ENCODE data around the gene RASD1.

The RASD1 gene

GRCh38 chr17:17509601-17510425, 13.6 kb upstream of the RASD1 start:
- DNase-seq, result no peak

- DNase-seq, result no peak
Measured at GRCh38 chr17:17508646-17509591, 12.7 kb upstream of the RASD1 start.

GRCh38 chr17:17508019-17508535, 11.9 kb upstream of the RASD1 start:
- peak; percentile 50 for DNase-seq

DNA sequence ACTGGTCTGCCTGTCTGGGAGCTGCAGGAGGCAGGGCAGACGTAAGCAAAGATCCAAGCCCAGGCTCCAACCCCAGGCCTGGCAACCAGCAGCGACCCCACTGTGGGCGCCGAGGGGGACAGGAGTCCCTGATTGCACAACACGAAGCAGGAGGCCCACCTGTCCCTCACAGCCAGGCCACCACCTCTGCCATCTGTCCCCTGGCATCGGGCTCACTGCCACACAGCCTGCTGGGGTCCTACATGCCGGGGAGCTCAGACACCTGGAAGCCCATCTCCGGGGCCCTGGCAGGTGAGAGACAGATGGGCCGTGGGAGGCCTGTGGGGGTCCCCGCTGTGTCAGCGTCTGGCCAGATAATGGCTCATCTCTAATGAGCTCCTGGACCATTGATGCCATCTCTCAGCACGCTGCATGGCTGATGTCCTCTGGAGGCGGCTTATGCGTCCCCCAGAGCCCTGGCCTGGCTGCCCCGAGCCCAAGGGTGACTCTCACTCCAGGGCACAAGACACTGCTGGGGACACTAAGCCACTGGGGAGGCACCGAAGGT, 11.3 kb upstream of the RASD1 start:
- peak; percentile 84 for DNase-seq

GRCh38 chr17:17506893-17507464, 10.8 kb upstream of the RASD1 start:
- DNase-seq, result peak; percentile 80

DNA sequence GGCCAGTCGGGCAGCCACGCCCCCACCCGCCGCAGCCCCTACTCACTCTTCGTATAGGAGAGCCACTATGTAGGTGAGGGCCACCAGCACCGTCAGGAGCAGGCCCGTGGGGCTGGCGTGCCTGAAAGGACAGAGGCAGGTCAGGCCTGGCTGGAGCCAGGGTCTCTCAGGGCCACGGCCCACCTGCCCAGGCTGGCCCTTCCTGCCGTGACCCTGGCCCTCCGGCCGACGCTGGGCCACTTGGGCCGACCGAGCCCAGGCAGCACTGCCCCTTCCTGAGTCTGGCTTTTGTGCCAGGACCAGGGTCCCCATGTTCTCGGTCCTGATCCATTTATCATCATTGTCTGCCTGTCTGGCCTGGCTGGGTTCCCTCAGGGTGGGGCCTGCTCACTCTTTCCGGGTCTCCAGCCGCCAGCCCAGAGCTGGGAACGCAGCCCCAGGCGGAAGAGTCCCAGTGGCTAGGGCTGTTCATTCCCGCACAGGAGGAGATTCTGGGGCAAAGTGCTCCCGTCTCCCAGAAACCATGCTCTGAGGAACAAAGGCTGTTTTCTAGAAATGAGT, 10.1 kb upstream of the RASD1 start:
- DNase-seq, result no peak

- DNase-seq, result no peak
Measured at GRCh38 chr17:17505610-17506171, 9.5 kb upstream of the RASD1 start.

DNA sequence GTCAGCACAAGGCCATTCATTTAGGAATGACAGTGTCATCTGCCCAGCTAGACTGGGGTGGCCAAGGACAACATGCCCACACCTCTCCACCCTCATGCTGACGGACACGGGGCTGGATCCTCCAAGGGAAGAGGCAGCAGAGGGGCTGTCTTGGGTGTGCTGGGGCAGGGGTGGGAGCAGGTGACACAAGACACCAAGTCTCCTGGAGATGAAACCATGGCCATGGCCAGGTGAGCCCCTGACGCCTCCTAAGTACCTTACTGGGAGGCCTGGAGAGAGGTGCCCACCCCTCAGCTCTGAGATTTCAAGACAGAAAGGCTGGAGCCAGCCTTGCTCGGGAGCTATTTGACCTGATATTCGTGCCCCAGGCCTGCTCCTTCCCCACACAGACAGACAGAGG, 9.0 kb upstream of the RASD1 start:
- DNase-seq, result no peak

DNA sequence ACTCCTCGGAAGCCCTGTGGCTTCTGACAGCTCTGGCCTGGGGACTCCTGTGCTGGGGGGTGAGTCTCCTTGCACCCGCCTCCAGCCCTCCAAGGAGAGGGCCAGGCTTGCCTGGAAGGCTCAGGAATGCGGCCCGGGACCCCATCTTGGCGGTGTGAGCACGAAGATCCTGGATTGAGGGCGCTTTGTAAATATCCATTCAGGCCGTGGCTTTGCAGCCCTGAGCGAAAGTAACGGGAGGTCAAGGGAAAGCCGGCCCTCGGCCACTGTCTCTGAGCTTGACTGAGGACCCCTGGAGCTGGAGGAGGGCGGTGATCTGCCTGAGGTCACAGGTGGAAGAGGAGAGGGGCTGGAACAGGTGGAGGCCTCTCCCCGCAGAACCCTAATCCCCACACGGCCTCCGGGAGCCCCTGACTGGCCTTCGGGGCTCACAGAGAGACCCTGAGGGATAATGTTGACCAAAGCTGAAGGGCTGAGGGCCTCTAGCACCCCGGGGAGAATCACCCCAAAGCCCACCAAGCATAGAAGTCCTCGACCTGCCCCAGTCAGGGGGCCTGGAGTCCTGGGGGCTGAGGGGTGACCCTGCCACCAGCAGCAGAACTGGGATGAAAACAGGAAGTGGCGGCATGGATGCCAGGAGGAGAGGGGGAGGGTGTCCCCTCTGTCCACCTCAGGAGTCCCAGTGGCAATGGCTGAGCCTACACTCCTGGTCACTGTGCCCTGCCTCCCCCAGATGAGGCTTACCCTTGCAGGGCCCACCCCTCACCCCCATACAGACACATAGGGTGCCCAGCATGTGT, 8.3 kb upstream of the RASD1 start:
- DNase-seq, result no peak

DNA sequence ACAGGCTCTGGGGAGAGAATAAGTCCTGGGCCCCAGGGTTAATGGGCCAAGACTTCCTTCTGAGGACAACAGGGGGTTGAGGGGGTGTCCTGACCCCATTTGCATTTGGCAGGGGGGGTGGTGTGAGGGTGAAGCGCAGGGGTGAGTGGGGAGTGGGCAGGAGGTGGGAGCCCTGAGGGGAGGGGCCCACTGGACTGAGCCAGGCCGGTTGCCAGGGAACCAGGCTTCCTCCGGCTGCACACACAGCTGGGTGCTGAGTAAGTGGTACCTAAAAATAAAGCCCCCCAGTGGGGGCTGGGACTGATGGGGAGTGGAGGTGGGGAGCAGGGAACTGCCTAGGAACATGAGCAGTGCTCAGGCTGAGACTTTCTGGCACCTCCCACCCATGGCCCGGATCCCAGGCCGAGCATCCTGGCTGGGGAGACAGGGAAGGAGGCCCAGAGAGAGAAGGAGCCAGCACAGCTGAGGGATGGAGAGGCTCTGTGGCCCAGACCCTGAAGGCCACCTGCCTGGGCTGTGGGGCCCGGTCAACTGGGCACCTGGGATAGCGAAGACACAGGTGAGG, 7.5 kb upstream of the RASD1 start:
- DNase-seq, result peak; percentile 33

DNA sequence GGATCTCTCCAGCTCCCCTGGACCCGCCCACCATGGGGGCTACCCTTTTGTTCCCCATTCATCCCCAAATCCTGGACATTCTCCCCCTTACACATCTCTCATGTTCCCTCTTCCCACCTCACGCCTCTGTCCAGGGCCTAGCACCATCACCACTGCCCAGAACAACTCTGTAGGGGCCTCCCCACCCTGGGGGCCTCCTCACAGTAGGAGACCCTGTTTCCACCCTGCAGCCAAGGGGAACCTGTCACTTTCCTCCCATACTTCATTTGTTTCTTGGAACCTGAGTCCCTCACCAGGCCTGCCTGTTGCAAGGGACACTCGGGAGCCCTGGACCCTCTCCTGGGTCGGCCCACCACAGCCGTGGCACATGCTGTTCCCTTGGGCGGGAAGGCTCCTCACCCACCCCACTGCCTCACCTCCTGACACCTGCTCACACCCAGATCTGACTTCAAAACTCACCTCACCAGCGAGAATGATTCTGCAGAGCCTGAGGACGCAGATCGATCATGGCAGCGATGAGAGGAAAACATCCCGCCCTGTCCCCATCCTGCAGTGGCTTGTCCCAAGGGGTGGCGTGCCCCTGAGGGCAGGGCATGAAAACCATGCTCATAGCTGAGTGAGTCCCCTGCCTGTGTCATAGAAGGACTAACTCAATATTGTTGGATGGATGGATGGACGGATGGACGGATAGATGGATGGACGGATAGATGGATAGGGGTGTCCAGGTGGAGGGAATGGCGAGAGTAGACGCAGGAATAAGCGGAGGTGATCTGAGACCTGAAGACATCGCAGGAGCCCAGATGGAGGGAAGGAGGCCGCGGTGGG, 6.8 kb upstream of the RASD1 start:
- no peak for DNase-seq

GRCh38 chr17:17500999-17501605, 4.9 kb upstream of the RASD1 start:
- peak; percentile 11 for DNase-seq

DNA sequence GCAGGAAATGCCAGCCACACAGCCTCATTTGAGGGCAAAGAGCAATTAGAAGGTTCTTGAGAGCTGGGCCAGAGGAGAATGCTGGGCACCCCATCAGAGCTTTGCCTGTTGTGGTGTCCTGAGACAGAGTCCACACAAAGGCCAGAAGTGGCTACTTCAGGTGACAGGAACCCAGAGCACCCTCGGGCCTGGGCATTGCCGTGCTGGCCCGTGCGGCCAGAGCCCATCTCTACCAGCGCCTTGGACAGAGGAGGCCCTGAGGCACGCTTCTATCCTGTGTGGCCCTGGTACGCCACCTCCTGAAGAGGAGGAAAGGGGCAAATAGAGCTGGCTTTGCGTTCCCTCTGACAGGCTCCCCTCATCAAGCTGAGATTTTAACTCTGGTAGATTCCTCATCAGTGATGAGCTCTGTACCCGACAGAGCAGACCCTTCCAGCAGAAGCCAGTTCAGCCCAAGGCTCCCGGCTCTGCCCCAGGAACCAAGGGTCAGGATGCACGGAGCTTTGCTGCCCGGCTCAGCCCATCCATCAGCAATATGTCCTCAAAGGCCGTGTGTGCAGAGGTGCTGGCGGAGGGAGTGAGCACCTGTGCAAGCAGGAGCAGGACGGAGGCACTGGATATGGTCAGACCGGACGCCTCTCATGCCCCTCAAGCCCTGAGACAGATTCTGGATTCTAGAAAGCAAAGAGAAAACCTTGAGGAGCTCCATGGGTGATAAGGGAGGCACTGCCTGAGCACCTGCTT, 3.4 kb upstream of the RASD1 start:
- DNase-seq, result no peak

GRCh38 chr17:17498606-17499301, 2.6 kb upstream of the RASD1 start:
- DNase-seq, result no peak

- DNase-seq, result no peak
Measured at GRCh38 chr17:17497845-17498520, 1.8 kb upstream of the RASD1 start.

GRCh38 chr17:17497065-17497844, 1.1 kb upstream of the RASD1 start:
- DNase-seq, result no peak
